HG02642 (cell line): ENCODE data around the gene SSTR3.
A peak's percentile ranks its signal among the peaks of the same experiment; 100 is the strongest.
"Not testable (repeated sequence)": the region's sequence is repeated elsewhere in the genome, so short reads cannot be mapped to it uniquely, and the experiment has no call there.

ENCODE experiments used
- ATAC-seq: cut with Tn5 transposase; IDR thresholded peaks from one replicate; pipeline ENCODE4 v1.9.1; 2021; ENCODE audit warnings: mild to moderate bottlenecking; ENCODE audit not compliant: unreplicated experiment, poor library complexity

SSTR3 gene

DNA sequence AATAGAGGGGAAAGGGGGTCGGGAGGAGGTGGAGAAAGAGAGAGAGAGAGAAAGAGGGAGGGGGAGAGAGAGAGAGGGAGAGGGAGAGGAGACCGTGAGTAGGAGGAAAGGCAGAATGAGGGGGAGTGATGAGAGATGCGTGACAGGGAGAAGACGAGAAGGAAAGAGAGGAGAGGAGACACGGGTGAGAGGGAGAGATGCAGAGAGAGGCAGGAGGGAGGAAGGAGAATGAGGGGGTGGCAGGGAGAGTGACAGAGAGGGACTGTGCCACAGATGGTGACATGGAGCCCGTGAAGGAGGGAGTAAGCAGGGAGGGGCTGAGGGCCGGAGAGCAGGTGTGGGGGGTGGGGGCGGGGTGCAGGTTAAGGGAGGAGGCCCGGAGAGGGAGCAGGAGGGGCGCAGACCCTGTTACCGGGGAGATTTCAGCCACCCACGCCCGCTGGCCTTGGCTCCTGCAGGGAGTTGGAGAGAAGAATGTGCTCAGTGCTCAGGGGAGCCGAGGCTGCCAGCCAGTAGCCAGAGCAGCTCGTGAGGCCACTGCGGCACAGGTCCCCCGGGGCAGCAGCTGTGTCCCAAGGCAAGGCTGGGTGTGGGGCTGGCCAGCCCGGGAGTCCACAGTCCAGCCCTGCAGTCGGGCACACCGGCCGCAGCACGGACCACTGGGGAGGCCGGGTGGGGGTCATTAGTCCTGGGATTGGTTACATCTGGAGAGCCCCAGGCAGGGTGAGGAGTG is at the start of gene SSTR3:
SSTR3 (minus strand) TSS at position 304 of the 733 bp plus-strand sequence. CDS start 4,674 bp downstream, outside the sequence.
- ATAC-seq: no peak

GRCh38 chr22:37260901-37261336 is 48.6 kb upstream of the SSTR3 start:
- ATAC-seq: no peak

DNA sequence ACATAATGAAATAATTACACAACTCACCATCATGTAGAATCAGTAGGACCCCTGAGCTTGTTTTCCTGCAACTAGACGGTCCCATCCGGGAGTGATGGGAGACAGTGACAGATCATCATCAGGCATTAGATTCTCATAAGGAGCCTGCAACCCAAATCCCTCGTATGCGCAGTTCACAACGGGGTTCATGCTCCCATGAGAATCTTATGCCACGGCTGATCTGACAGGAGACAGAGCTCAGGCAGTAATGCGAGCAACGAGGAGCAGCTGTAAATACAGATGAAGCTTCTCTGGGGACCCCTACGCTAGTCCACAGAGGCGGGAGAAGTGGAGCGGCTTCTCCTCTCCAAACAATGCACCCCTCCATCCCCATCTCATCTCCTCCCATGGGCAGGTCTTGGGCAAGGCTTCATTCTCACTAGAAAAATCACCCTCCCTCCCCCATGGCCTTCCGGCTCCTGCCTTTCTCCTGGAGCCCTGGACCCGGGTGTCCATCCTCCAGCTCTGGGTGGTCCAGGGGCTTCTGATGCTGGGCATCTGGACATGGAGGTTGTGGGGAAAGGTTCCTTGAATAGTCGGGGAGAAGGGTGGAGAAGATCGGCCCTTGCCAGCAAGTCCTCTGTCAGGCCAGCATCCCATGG is 48.0 kb upstream of the SSTR3 start:
- no peak for ATAC-seq

GRCh38 chr22:37259540-37260029 is 47.3 kb upstream of the SSTR3 start:
- ATAC-seq: no peak

DNA sequence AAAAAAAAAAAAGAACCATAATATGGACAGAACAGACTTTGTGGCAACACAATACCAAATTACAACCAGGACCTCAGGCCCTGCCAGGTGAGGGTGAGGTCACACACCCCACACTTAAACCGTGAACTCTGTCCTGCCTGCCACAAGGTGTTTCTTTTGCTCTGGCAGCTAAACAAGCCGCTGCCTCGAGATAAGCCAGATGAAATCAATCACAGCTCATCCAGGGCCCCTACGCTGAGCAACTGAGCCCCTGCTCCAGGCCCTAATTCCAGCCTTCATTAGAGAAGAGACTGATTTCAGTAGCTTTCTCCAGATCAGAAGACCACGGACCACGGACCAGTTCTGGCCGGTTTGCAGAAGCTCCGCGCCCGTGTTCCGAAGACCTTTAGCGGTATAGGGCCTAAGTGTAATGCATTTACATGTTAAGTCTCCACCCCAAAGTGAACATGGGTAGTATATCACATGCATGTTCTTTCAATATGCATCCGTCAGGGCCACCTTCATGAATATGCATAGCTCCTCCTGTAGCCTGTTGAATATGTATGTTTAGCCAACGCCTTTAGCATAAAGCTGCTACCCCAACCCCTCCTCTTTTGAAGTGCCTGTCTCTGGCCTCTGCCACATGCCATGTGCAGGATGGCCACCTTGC is 46.6 kb upstream of the SSTR3 start:
- ATAC-seq: no peak

DNA sequence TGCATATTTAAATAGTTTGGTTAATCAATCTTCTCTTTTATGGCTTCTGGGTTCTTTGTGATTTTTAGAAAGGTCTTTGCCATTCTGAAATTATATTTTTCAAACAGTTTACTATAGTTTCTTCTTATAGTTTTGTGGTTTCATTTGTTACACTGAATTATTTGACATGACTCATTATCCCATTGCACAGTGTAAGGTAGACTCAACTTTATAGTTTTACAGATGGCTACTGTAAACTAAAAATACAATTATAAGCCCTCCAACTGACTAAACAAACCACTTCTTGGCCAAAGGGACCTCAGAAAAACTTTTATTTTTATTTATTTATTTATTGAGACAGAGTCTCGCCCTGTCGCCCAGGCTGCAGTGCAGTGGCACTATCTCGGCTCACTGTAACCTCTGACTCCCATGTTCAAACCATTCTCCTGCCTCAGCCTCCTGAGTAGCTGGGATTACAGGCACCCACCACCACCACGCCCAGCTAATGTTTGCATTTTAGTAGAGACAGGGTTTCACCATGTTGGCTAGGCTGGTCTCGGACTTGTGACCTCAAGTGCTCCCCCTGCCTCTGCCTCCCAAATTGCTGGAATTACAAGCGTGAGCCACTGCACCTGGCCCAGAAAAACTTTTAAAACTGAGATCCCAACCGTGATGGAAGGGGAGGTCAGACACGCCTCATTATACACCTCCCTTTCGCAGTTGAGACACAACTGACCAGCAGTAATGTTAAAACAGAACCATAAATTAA is 45.9 kb upstream of the SSTR3 start:
- ATAC-seq: no peak

- no peak for ATAC-seq
Observed at GRCh38 chr22:37256075-37256726, 43.9 kb upstream of the SSTR3 start.

- no peak for ATAC-seq
Observed at GRCh38 chr22:37255558-37256006, 43.3 kb upstream of the SSTR3 start.

GRCh38 chr22:37254867-37255233 is 42.6 kb upstream of the SSTR3 start:
- ATAC-seq: no peak

- ATAC-seq: no peak
Observed at GRCh38 chr22:37254209-37254866, 42.1 kb upstream of the SSTR3 start.

DNA sequence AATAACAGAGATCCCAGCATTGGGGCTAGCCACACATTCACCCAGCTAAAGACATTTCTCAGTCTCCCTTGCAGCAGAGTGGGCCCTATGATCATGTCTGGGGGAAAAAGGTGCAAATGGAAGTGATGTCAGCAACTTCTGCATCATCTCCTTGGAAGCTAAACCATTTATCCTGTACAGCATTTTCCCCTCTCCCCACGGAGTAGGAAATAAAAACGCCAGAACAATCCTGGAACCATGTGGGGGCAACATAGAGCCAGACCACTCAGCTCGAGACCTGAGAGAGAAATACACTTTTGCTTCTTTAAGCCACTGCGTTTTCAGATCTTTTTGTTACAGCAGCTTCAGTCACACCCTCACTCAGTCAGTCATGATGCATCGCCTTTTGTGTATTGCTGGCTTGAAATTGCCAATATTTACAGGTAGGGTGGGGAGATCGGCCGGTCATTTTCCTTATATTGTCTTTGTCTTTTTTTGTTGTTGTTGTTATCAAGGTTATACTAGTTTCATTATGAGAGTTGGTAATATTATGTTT is 40.9 kb upstream of the SSTR3 start:
- ATAC-seq: no peak

DNA sequence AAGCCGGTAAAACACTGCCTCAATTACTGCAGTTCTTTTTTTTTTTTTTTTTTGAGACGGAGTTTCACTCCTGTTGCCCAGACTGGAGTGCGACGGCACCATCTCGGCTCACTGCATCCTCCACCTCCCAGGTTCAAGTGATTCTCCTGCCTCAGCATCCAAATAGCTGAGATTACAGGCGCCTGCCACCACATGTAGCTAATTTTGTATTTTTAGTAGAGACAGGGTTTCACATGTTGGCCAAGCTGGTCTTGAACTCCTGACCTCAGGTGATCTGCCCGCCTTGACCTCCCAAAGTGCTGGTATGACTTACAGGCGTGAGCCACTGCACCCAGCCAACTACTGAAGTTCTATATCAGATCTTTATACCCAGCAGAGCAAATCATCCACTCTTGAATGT is 39.6 kb upstream of the SSTR3 start:
- not testable (repeated sequence) for ATAC-seq

GRCh38 chr22:37249986-37250385 is 37.7 kb upstream of the SSTR3 start:
- no peak for ATAC-seq

- no peak for ATAC-seq
Observed at GRCh38 chr22:37248251-37248650, 36.0 kb upstream of the SSTR3 start.

GRCh38 chr22:37245740-37246139 is 33.5 kb upstream of the SSTR3 start:
- ATAC-seq: no peak

DNA sequence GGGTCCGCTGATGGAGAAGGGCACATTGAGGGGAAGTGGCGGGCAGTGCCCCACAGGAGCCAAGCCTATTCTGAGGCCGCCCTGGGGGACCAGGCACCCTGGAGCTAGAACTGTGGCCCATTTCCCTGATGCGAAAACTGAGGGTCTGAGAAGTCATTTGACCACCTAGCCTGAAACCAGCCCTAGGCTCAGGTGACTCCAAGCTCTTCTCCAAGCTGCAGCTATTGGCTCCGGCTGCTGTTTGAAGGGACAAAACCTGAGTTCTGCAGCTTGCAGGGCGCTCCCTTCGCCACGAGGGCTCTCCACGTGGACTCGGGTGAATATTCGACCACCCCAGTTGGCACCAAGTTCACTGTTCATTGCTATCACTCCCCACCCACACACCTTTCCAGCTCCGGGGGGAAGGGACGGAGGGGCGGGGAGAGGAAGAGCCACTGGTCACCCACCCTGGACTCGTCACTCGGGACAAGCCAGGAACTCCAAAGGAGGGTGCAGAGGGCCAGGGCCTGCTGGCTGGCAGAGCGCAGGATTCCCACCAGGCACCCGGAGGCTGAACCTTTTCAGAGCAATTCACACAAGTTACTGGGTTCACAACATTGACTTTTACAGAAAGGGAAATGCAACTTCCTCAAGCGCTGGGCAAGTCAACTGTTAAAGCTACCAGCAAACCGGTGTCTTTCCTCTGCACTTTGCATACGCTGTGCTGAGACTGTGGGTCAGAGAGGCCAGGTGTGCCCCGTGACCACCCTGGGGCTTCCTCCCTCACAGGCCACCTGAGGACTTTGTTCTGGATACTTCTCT is 32.8 kb upstream of the SSTR3 start:
- peak; percentile 33 for ATAC-seq

DNA sequence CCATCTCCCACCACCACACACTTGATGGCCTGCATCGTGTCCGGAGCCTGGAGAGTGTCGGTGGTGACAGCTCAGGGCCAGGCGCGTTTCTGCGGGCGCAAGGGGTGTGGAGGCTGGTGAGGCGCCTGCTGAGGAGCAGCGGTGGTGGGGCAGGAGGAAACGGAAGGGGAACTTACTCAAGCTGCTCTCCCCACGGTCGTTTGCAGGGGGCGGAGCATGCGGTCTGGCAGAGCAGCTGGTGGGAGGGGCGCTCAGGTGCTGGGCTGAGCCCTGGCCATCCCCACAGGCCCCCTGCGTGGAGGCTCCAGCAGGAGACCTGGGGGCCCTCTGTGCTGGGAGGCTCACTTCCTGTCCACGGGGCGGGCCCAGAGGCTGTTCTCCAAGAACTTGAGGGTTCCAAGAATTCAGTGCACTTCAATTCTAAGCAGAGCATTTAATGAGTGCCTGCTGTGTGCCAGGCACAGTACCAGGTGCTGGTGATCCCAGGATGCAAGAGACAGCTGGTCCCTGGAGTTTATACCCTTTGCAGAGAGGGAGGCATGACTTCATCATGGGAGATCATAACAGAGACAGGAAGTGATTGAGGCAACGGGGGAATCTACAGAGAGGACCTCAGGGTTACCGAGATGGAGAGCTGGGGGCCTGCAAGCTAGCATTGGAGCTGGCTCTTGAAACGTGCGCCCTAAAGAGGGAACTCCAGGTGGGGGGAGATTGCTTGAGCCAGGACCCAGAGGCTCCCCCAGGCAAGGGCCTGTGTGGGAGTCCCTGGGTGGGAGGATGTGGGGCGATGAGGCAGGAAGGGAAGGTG is 32.0 kb upstream of the SSTR3 start, which contains the start of gene RAC2:
RAC2 (minus strand) TSS at position 156 of the 808 bp plus-strand sequence; CDS start at position 35, 121 bp downstream.
- ATAC-seq: peak; percentile 60
